HK-2 (cell line): ENCODE results near the gene C1orf159.
"Not testable (repeated sequence)": the region's sequence is repeated elsewhere in the genome, so short reads cannot be mapped to it uniquely, and the experiment has no call there.

ENCODE experiments used
- DNase-seq: peaks from one replicate; pipeline ENCODE4 v3.0.0-alpha.2; 2018; ENCODE audit not compliant: unreplicated experiment

C1orf159 gene

GRCh38 chr1:1118011-1118875 lies 2.4 kb upstream of the C1orf159 start:
- no peak for DNase-seq

DNA sequence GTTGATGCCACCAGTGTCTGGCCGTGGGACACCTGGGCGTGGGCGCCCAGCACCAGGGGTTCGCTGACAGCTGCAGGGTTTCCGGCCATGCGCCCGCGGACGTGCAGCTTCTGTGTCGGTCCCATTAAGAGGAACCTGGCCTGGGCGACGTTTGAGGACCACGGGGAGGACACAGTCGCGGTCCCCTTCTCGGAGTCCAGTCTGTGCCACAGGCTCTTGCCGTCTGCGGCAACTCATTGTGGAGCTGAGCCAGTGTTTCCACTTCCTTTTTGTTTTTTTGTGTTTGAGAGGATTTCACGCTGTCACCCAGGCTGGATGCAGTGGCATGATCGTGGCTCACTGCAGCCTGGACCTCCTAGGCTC lies 1.6 kb upstream of the C1orf159 start:
- DNase-seq: no peak

DNA sequence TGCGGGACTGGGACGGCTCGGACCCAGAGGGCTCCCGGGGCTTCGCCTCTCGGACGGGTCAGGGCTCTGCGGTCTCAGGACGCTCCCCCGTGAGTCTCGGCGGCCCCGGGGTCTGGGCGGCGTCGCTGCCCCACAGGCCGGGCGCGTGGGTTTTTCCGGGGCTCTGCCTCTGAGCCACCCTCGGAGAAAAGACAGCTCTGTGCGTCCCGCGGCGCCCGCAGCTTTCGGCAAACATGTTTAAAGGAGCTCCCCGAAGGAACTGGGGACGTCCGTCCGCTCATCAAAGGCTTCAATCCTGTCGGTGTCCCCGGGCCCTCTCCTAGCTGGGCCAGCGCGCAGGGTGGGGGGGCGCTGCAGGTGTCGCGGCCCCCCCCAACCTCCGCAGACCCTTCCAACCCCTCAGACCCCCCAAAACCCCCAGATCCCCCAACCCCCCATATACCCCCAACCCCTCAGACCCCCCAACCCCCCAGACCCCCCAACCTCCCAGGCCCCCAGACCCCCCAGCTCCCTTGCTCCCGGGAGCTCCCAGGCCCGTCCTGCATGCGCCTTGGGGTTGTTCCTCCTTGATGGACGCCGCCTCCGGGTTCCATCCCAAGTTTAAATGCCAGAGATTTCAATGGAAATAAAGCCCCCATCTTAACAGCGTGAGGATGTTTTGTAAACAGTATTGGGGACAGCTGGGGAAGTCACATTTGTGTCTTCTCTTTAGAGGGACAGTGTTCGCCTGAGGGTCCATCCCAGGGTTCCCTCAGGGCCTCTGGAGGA lies 996 bp upstream of the C1orf159 start:
- no peak for DNase-seq

- DNase-seq: no peak
Measured at GRCh38 chr1:1115136-1115785, 628 bp downstream of the C1orf159 start.

- DNase-seq: no peak
Measured at GRCh38 chr1:1114431-1114830, 1.5 kb downstream of the C1orf159 start.

DNA sequence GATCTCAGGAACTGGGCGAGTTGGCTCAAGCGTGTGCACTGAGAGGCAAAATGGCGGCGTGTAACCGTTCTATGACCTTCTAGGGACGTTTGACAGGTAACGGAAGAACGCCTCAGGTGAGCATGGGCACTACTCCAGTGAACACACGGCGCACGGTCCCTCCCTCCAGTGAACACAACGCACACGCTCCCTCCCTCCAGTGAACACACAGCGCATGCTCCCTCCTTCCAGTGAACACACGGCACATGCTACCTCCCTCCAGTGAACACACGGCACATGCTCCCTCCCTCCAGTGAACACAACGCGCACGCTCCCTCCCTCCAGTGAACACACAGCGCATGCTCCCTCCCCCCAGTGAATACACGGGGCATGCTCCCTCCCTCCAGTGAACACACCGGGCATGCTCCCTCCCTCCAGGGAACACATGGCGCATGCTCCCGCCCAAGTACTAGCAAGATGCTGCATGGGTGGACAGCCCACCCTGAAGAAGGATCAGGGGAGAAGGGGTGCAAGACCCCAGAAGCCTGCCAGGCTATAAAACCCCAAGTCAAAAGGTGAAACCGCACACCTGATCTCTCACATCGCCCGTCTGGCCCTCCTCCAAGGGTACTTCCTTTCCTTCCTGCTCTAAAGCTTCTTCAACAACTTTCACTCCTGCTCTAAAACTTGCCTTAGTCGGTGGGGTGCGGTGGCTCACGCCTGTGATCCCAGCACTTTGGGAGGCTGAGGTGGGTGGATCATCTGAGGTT lies 3.5 kb downstream of the C1orf159 start:
- no peak for DNase-seq

- no peak for DNase-seq
Measured at GRCh38 chr1:1111516-1112236, 4.2 kb downstream of the C1orf159 start.

DNA sequence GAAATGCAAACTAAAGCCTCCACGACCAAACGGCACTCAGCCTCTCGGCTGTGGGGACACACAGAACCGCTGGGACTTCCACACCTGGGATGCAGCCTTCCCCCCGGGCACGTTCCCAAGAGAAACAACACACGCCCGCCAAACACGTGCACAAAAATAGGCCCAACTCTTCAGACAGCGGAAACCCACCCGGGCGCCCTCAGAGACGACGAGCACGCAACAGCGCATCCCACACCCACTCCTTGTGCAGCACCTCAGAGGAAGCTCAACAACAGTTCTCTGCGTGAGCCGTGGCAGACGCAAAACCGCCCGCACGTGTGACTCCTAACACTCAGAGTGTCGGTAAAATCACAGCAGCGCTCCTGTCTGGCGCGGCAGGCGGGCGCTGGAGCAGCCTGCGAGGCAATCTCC lies 5.3 kb downstream of the C1orf159 start:
- DNase-seq: no peak

- no peak for DNase-seq
Measured at GRCh38 chr1:1109743-1110142, 6.1 kb downstream of the C1orf159 start.

DNA sequence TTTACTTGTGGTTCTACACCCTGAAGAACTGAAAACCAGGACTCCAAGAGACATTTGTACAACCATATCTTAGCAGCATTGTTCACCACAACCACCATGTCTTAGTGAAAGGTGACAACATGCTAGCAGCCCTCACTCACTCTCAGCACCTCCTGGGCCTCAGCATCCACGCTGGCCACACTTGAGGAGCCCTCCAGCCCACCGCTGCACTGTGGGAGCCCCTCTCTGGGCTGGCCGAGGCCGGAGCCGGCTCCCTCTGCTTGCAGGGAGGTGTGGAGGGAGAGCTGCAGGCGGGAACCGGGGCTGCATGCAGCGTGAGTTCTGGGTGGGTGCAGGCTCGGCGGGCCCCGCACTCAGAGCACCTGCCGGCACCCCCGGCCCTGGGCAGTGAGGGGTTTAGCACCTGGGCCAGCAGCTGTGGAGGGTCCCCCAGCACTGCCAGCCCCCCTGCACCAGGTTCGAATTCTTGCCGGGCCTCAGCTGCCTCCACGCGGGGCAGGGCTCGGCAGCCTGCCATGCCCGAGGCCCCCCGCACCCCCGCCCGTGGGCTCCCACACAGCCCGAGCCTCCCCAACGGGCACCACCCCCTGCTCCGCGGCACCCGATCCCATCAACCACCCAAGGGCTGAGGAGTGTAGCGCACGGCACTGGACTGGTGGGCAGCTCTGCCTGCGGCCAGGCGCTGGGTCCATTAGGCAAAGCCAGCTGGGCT lies 9.2 kb downstream of the C1orf159 start:
- no peak for DNase-seq

DNA sequence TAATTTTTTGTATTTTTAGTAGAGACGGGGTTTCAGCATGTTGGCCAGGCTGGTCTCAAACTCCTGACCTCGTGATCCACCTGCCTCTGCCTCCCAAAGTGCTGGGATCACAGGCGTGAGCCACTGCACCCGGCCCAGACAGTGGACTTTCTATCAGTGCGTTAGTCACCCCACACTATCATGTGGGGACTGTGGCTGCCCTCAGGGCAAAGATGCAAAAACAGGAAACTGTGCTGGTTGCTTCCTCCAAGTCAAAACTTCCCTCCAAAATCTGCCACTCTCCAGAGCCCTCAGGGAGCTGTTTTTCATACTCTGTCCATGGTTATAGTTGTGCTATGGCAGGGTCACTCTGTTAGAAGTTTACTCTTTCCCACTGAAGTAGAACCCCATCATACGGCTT lies 11.7 kb downstream of the C1orf159 start:
- DNase-seq: not testable (repeated sequence)

DNA sequence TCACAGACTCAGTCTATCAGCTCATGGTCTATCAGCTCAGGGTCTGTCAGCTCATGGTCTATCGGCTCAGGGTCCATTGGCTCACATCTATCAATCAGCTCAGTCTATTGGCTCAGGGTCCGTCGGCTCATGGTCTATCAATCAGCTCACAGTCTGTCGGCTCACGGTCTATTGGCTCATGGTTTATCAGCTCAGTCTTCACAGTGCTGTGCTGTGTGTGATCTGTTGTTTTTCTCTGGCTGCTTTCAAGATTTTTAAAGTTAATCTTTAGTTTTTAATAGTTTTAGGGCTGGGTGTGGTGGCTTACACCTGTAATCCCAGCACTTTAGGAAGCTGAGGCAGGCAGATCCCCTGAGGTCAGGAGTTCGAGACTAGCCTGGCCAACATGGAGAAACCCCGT lies 14.4 kb downstream of the C1orf159 start:
- no peak for DNase-seq

DNA sequence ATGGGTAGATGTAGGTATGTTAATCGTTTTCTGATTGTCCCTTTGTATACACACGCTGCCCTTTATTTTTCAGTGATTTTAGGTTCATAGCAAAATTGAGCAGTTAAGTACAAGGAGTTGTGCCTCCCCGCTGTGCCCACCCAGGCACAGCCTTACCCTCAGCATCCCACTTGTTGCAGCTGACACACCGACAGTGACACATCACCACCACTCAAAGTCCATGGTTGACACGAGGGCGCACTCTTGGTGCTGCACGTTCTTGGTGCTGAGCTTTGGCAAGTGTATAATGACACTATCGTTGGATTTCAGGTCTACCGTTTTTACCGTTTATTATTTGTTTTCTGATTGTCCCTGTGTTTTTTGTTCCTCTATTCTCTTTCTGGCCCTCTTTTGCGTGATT lies 15.6 kb downstream of the C1orf159 start:
- no peak for DNase-seq

GRCh38 chr1:1099506-1100183 lies 16.2 kb downstream of the C1orf159 start:
- DNase-seq: no peak

DNA sequence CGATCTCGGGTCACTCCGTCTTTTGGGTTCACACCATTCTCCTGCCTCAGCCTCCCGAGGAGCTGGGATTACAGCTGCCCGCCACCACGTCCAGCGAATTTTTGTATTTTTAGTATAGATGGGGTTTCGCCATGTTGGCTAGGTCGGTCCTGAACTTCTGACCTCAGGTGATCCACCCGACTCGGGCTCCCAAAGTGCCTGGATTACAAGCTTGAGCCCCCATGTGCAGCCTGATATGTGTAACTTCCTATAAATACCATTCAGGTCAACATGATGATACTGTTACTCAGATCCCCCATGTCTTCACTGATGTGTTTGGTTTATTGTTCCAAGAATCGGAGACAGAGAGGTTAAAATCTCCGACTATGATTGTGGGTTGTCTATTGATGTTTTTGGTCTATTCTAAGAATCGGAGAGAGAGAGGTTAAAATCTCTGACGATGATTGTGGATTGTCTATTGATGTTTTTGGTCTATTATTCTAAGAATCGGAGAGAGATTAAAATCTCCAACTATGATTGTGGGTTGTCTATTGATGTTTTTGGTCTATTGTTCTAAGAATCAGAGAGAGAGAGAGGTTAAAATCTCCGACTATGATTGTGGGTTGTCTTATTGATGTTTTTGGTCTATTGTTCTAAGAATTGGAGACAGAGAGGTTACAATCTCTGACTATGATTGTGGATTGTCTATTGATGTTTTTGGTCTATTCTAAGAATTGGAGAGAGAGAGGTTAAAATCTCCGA lies 17.0 kb downstream of the C1orf159 start:
- DNase-seq: no peak

- DNase-seq: not testable (repeated sequence)
Measured at GRCh38 chr1:1096136-1096535, 19.8 kb downstream of the C1orf159 start.

DNA sequence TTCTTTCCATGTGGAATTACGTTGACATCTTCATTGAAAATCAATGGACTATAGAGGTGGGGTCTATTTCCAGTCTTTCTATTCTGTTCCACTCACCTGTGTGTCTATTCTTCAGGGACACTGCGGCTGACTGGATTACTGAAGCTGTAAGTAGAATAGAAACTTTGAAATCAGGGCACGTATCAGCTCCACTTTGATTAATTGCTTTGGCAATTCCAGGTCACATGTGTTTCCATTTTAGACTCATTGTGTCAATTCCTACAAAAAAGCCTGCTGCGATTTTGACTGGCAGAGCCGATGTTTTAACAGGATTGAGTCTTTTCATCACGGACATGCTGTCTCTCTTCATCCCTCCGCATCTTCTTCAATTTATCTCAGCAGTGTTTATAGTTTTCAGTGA lies 20.9 kb downstream of the C1orf159 start:
- DNase-seq: no peak

DNA sequence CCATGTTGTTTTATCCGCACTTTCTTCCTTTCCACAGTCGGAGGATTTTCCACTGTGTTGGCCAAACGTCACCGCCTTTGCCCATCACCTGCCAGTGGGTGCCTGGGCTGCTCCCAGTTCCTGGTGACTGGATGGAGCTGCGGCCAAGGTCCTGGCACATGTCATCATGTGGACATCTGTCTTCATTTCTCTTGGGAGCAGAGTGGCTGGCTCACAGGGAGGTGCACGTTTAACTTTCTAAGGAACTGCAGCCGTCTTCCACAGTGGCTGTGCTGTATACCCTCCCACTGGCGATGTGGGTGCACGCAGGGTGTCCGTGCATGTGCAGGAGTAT lies 22.3 kb downstream of the C1orf159 start:
- no peak for DNase-seq

GRCh38 chr1:1092894-1093609 lies 22.8 kb downstream of the C1orf159 start:
- DNase-seq: no peak
